ENCODE data around the gene HMX1.

The HMX1 gene

GRCh38 chr4:8835521-8836365, 35.9 kb downstream of the HMX1 start:
- Histone ChIP-seq H3K9ac (ENCODE audit: insufficient read length) (no peak overlapping the region), H3K9me3 (ENCODE audit: low read depth, low read length) (no peaks in the 10 kb centered on the region), H3K27ac (no peak overlapping the region), H3K36me3 (ENCODE audit: insufficient read depth, low read length) (no peaks in the 10 kb centered on the region), H3K4me3 (no peak overlapping the region)
- TF ChIP-seq FOXP2 (optimal IDR thresholded peaks at IDR 0.05; ENCODE audit: control extremely low read depth, extremely low read length, insufficient read depth), result no peak
- no peak for TF ChIP-seq POLR2AphosphoS5 (IDR thresholded peaks at IDR 0.05; ENCODE audit: borderline replicate concordance, low read depth, low read length)
- TF ChIP-seq EZH2 (IDR thresholded peaks at IDR 0.05), result no peak
- DNase-seq (ENCODE audit: low read depth, low spot score), result no peak

GRCh38 chr4:8834681-8835220, 36.9 kb downstream of the HMX1 start:
- Histone ChIP-seq H3K9me3 (ENCODE audit: low read depth, low read length) (no peaks in the 10 kb centered on the region), H3K9ac (ENCODE audit: insufficient read length) (no peak overlapping the region), H3K27ac (no peak overlapping the region), H3K4me3 (no peak overlapping the region), H3K36me3 (ENCODE audit: insufficient read depth, low read length) (no peaks in the 10 kb centered on the region)
- TF ChIP-seq POLR2AphosphoS5 (IDR thresholded peaks at IDR 0.05; ENCODE audit: borderline replicate concordance, low read depth, low read length), result no peak
- no peak for TF ChIP-seq EZH2 (IDR thresholded peaks at IDR 0.05)
- TF ChIP-seq FOXP2 (optimal IDR thresholded peaks at IDR 0.05; ENCODE audit: control extremely low read depth, extremely low read length, insufficient read depth), result no peak
- no peak for DNase-seq (ENCODE audit: low read depth, low spot score)

GRCh38 chr4:8832113-8832915, 39.3 kb downstream of the HMX1 start:
- H3K36me3 ChIP-seq (ENCODE audit: insufficient read depth, low read length), result no peaks in the 10 kb centered on the region
- TF ChIP-seq POLR2AphosphoS5 (IDR thresholded peaks at IDR 0.05; ENCODE audit: borderline replicate concordance, low read depth, low read length) (no peak), EZH2 (IDR thresholded peaks at IDR 0.05) (no peak), FOXP2 (optimal IDR thresholded peaks at IDR 0.05; ENCODE audit: control extremely low read depth, extremely low read length, insufficient read depth) (no peak)
- no peaks in the 10 kb centered on the region for H3K9me3 ChIP-seq (ENCODE audit: low read depth, low read length)
- H3K4me3 ChIP-seq, result no peak overlapping the region
- no peak for DNase-seq (ENCODE audit: low read depth, low spot score)
- H3K9ac ChIP-seq (ENCODE audit: insufficient read length), result no peak overlapping the region
- no peak overlapping the region for H3K27ac ChIP-seq

GRCh38 chr4:8831221-8832112, 40.2 kb downstream of the HMX1 start:
- Histone ChIP-seq H3K9ac (ENCODE audit: insufficient read length) (no peak overlapping the region), H3K27ac (no peak overlapping the region), H3K9me3 (ENCODE audit: low read depth, low read length) (no peaks in the 10 kb centered on the region), H3K36me3 (ENCODE audit: insufficient read depth, low read length) (no peaks in the 10 kb centered on the region), H3K4me3 (no peak overlapping the region)
- no peak for TF ChIP-seq EZH2 (IDR thresholded peaks at IDR 0.05)
- TF ChIP-seq FOXP2 (optimal IDR thresholded peaks at IDR 0.05; ENCODE audit: control extremely low read depth, extremely low read length, insufficient read depth), result no peak
- no peak for TF ChIP-seq POLR2AphosphoS5 (IDR thresholded peaks at IDR 0.05; ENCODE audit: borderline replicate concordance, low read depth, low read length)
- DNase-seq (ENCODE audit: low read depth, low spot score), result no peak

- no peak overlapping the region for H3K27ac ChIP-seq
- H3K4me3 ChIP-seq, result no peak overlapping the region
- TF ChIP-seq POLR2AphosphoS5 (IDR thresholded peaks at IDR 0.05; ENCODE audit: borderline replicate concordance, low read depth, low read length), result no peak
- TF ChIP-seq FOXP2 (optimal IDR thresholded peaks at IDR 0.05; ENCODE audit: control extremely low read depth, extremely low read length, insufficient read depth), result no peak
- TF ChIP-seq EZH2 (IDR thresholded peaks at IDR 0.05), result no peak
- no peak overlapping the region for H3K9ac ChIP-seq (ENCODE audit: insufficient read length)
- H3K9me3 ChIP-seq (ENCODE audit: low read depth, low read length), result no peaks in the 10 kb centered on the region
- no peaks in the 10 kb centered on the region for H3K36me3 ChIP-seq (ENCODE audit: insufficient read depth, low read length)
- DNase-seq (ENCODE audit: low read depth, low spot score), result no peak
These were observed 40.9 kb downstream of the HMX1 start for GRCh38 chr4:8830611-8831200.

- no peak for DNase-seq (ENCODE audit: low read depth, low spot score)
- Histone ChIP-seq H3K36me3 (ENCODE audit: insufficient read depth, low read length) (no peaks in the 10 kb centered on the region), H3K9me3 (ENCODE audit: low read depth, low read length) (no peaks in the 10 kb centered on the region), H3K4me3 (no peak overlapping the region), H3K9ac (ENCODE audit: insufficient read length) (no peak overlapping the region), H3K27ac (no peak overlapping the region)
- TF ChIP-seq EZH2 (IDR thresholded peaks at IDR 0.05) (no peak), POLR2AphosphoS5 (IDR thresholded peaks at IDR 0.05; ENCODE audit: borderline replicate concordance, low read depth, low read length) (no peak), FOXP2 (optimal IDR thresholded peaks at IDR 0.05; ENCODE audit: control extremely low read depth, extremely low read length, insufficient read depth) (no peak)
These were observed 41.6 kb downstream of the HMX1 start for GRCh38 chr4:8830056-8830455.

GRCh38 chr4:8829584-8829983, 42.1 kb downstream of the HMX1 start:
- H3K4me3 ChIP-seq, result no peak overlapping the region
- H3K27ac ChIP-seq, result no peak overlapping the region
- DNase-seq (ENCODE audit: low read depth, low spot score), result no peak
- no peaks in the 10 kb centered on the region for H3K9me3 ChIP-seq (ENCODE audit: low read depth, low read length)
- H3K36me3 ChIP-seq (ENCODE audit: insufficient read depth, low read length), result no peaks in the 10 kb centered on the region
- TF ChIP-seq EZH2 (IDR thresholded peaks at IDR 0.05) (no peak), POLR2AphosphoS5 (IDR thresholded peaks at IDR 0.05; ENCODE audit: borderline replicate concordance, low read depth, low read length) (no peak)
- H3K9ac ChIP-seq (ENCODE audit: insufficient read length), result no peak overlapping the region
